Tibial artery (tissue), 4 donors: Measurements from ENCODE around the gene NPDC1.

ENCODE experiments used
- DNase-seq, 2 donors: peaks; one replicate each; pipeline ENCODE4 v3.0.0-alpha.2; 2019
- H3K27ac ChIP-seq, 2 donors: fragments of 200-600 bp; sonication (generic) in 1 of 2; 1 replicate in 1 of 2; 2 replicates in 1 of 2; pipeline ENCODE4 v1.5.1; 2018 to 2019; ENCODE audit warnings: mild to moderate bottlenecking in 1 of 2
- H3K27me3 ChIP-seq, 2 donors: fragments of 200-600 bp; sonication (generic) in 1 of 2; one replicate each; pipeline versions ENCODE4 v1.5.1 to v1.6.0; 2016 to 2019
- H3K36me3 ChIP-seq, 3 donors: fragments of 200-600 bp; sonication (generic) in 2 of 3; one replicate each; pipeline ENCODE4 v1.5.1; 2016 to 2019; ENCODE audit warnings: mild to moderate bottlenecking in 2 of 3
- H3K4me1 ChIP-seq, 4 donors: fragments of 200-600 bp; sonication (generic) in 2 of 4; 1 replicate in 3 of 4; 2 replicates in 1 of 4; pipeline ENCODE4 v1.5.1; 2016 to 2019
- H3K4me3 ChIP-seq, 2 donors: fragments of 200-600 bp; sonication (generic) in 1 of 2; 1 replicate in 1 of 2; 2 replicates in 1 of 2; pipeline ENCODE4 v1.5.1; 2018 to 2019; ENCODE audit warnings: mild to moderate bottlenecking in 2 of 2
- H3K9me3 ChIP-seq, 3 donors: fragments of 200-600 bp; sonication (generic) in 1 of 3; one replicate each; pipeline ENCODE4 v1.5.1; 2016 to 2019
- intact Hi-C: fragments of 100-400 bp; cut with DNase I; formaldehyde crosslinking; loops from one replicate; pipeline ENCODE4 v1.15.0; 2023; ENCODE audit warnings: low total_unique reads
- TF ChIP-seq, protein P1 (sequence below), 2 experiments: fragments of 200-600 bp in 1 of 2; fragments of 450-650 bp in 1 of 2; IDR thresholded peaks; one replicate each; pipeline ENCODE4 v1.5.1; 2017 to 2019; ENCODE audit warnings: antibody characterized with exemption in 2 of 2, mild to moderate bottlenecking in 1 of 2, moderate library complexity in 1 of 2

NPDC1 gene

DNA sequence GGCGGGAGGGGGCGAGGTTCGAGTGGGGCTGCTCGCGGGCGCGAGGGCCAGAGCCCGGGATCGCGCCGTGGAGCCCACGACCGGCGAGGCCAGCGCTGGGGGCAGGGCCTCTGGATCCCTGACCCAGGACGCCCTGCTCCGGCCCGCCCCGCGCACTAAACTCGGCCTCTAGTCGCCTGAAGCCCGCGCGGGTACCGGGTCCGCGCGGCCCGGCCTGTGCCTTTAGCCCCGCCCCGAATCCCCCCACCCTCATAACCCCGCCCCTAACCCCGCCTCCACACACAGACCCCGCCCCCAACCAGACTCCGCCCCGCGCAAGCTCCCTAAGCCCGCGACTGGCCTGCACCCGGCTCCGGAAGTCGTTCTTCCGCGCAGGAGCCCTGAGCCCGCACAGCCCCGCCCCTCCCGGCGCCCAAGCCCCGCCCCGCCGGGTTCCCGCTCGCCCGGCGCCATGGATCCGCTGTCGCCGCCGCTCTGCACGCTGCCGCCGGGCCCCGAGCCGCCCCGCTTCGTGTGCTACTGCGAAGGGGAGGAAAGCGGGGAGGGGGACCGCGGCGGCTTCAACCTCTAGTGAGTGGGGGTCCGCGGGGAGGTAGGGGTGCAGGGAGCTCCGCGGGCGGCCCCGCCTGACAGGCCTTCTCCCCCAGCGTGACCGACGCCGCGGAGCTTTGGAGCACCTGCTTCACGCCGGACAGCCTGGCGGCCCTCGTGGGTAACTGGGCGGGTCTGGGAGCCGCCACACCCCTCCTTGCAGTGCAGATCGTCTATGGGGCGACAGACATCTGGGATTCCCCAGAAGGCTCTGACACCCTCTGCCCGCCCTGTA, 53.8 kb downstream of the NPDC1 start, which contains the start of gene PAXX:
TSS of gene PAXX (plus strand) at position 430 of the 826 bp plus-strand sequence. CDS start at position 452, 22 bp downstream.
- Histone ChIP-seq H3K27ac (peak within 1 kb of the TSS; percentile 74 to 81), H3K4me1 (peaks cover 0 to 34% (median 27%) of the 10 kb centered on the region in 4 donors), H3K9me3 (no peaks in the 10 kb centered on the region), H3K27me3 (peaks cover 0 to 25% of the 10 kb centered on the region in 2 donors), H3K36me3 (no peaks in the 10 kb centered on the region), H3K4me3 (peak within 1 kb of the TSS; percentile 76 to 86)
- TF ChIP-seq, protein P1, sequence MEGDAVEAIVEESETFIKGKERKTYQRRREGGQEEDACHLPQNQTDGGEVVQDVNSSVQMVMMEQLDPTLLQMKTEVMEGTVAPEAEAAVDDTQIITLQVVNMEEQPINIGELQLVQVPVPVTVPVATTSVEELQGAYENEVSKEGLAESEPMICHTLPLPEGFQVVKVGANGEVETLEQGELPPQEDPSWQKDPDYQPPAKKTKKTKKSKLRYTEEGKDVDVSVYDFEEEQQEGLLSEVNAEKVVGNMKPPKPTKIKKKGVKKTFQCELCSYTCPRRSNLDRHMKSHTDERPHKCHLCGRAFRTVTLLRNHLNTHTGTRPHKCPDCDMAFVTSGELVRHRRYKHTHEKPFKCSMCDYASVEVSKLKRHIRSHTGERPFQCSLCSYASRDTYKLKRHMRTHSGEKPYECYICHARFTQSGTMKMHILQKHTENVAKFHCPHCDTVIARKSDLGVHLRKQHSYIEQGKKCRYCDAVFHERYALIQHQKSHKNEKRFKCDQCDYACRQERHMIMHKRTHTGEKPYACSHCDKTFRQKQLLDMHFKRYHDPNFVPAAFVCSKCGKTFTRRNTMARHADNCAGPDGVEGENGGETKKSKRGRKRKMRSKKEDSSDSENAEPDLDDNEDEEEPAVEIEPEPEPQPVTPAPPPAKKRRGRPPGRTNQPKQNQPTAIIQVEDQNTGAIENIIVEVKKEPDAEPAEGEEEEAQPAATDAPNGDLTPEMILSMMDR (IDR thresholded peaks at IDR 0.05) = no peak
- intact Hi-C loops = no loop called here
- peak; percentile 86 to 94 for DNase-seq

DNA sequence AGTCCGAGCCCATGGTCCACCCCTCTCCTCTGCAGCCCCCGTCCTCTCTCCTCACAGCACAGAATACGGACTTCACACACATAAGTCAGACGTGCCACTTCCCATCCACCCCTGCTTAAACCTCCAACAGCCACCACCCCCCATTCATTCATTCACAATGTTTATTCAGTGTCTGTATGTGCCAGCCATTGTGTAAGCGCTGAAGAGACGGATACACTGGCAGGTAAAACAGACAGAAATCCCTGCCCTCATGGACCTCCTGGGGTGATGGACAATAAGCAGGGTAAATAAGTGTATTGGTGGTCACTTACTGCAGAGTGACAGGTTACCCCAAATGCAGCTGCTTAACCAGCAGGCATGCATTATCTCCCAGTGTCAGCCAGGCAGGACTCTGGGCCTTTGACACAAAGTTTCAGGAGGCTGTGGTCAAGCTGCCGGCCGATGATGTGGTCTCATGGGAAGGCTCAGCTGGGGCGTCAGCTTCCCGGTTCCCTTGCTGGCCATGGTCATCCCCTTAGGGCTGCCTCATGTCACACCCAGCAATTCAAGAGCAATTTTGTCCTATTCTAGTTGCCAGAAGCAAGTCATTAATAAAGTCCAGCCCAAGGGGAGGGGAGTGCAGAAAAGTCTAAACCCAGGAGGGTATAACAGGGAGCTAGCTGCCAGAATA, 55.6 kb downstream of the NPDC1 start:
- DNase-seq = no peak
- intact Hi-C loops = no loop called here
- Histone ChIP-seq H3K27ac (no peak overlapping the region), H3K27me3 (peaks cover 0 to 23% of the 10 kb centered on the region in 2 donors), H3K36me3 (no peaks in the 10 kb centered on the region), H3K9me3 (no peaks in the 10 kb centered on the region), H3K4me1 (peaks cover 0 to 19% (median 14%) of the 10 kb centered on the region in 4 donors), H3K4me3 (no peak overlapping the region)
- TF ChIP-seq, protein P1 (IDR thresholded peaks at IDR 0.05) = no peak
